GM19035 (cell line): ENCODE results near the gene KCNIP3.

Experiments used
- ATAC-seq: cut with Tn5 transposase; IDR thresholded peaks from one replicate; pipeline ENCODE4 v1.9.1; 2021; ENCODE audit not compliant: unreplicated experiment

Gene KCNIP3

GRCh38 chr2:95382686-95383634, 85.8 kb downstream of the KCNIP3 start:
- no peak for ATAC-seq

GRCh38 chr2:95383635-95384027, 86.5 kb downstream of the KCNIP3 start:
- ATAC-seq = no peak

GRCh38 chr2:95384854-95385569, 87.9 kb downstream of the KCNIP3 start:
- ATAC-seq = no peak

GRCh38 chr2:95385570-95385984, 88.4 kb downstream of the KCNIP3 start:
- no peak for ATAC-seq

GRCh38 chr2:95386031-95386430, 88.9 kb downstream of the KCNIP3 start:
- ATAC-seq = no peak

GRCh38 chr2:95387358-95387757, 90.2 kb downstream of the KCNIP3 start:
- ATAC-seq = no peak

- ATAC-seq = no peak
These were observed 91.0 kb downstream of the KCNIP3 start for GRCh38 chr2:95388091-95388692.

GRCh38 chr2:95388856-95389244, 91.7 kb downstream of the KCNIP3 start:
- ATAC-seq = no peak

GRCh38 chr2:95389245-95390119, 92.3 kb downstream of the KCNIP3 start:
- no peak for ATAC-seq

GRCh38 chr2:95390272-95390880, 93.2 kb downstream of the KCNIP3 start:
- no peak for ATAC-seq

GRCh38 chr2:95390881-95391321, 93.8 kb downstream of the KCNIP3 start:
- no peak for ATAC-seq

- ATAC-seq = no peak
These were observed 94.6 kb downstream of the KCNIP3 start for GRCh38 chr2:95391641-95392310.

- ATAC-seq = no peak
These were observed 95.2 kb downstream of the KCNIP3 start for GRCh38 chr2:95392320-95392719.

GRCh38 chr2:95392730-95393455, 95.7 kb downstream of the KCNIP3 start:
- no peak for ATAC-seq

GRCh38 chr2:95393901-95394300, 96.8 kb downstream of the KCNIP3 start:
- no peak for ATAC-seq

GRCh38 chr2:95399061-95399460, 101.9 kb downstream of the KCNIP3 start:
- no peak for ATAC-seq

GRCh38 chr2:95401480-95401879, 104.3 kb downstream of the KCNIP3 start:
- ATAC-seq = no peak

GRCh38 chr2:95402004-95402369, 104.8 kb downstream of the KCNIP3 start:
- ATAC-seq = peak; percentile 26
